HUDEP-2 (cell line): ENCODE data around the gene ARHGEF26.

Experiments
- DNase-seq, 76 experiments: peaks; one replicate each; lab custom pipeline; 2025; ENCODE audit not compliant: unreplicated experiment in 76 of 76; lab: John Stamatoyannopoulos, UW

Gene ARHGEF26

DNA sequence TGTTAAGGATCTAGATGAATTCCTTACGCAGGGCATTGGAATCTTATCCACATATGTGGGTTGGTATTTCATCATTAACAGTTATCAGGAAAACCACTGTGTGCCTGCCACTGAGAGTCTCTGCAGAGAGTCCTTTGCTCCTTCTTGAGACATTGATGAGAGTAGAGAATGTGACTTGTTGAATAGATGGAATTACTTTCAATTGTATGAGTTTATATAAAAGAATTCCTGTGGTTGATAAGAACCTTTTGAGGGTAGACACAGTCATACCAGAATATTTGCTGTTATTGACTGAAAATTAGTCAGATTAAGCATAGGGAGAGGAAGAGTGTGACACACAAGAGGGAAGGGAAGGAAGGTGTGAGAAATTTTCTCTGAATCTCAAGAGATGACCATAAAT lies 30.8 kb downstream of the ARHGEF26 start:
- no peak for DNase-seq

DNA sequence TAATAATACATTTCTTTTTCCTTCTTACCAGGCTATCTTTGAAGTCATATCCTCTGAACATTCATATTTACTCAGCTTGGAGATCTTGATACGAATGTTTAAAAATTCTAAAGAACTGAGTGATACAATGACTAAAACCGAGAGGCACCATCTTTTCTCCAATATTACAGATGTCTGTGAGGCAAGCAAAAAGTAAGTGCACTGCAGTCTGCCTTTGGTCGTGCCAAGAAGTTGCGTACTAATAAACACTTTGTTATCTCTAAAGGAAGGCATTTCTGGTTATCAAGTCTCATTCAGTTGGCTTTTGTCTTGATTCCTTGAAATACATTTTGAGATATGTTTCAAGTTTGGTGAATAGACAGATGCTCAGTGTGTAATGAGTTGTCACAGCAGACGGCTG lies 31.6 kb downstream of the ARHGEF26 start:
- DNase-seq = no peak

DNA sequence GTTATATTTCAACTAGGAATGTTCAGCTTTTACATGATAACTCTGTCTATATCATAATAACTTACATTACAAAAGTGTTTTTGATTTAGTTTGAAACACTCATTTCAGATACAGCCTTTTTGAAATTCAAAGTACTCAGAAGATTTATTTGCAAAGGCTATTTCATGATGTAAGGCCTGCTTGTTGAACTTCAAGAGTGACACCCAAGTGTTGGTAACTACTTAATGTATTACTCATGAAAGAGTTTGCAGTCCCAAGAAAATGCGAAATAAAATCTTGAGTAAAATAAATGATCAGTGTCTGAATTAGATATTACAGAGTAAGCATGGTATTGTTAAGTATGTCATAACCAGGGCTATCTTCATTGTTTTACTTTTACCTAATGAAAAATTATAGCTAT lies 35.3 kb downstream of the ARHGEF26 start:
- DNase-seq = no peak

DNA sequence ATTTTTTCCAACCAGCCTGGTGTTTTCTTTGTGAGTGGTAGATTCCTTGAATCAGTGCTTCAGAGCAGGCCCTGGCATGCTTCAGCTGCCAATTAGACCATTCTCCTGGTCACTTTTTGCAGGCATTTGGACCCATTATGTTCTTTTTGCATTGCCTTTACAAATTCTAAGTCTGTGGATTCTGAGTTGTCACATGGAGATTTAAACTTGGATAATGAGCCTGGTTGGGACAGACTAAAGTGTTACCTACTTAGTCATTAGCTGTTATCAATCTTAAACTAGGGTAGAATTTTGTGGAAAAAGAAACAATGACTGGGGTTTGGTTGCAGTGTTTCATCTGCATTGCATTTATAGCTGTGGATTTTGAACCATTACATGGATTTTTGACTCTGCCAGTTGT lies 40.6 kb downstream of the ARHGEF26 start:
- no peak for DNase-seq

DNA sequence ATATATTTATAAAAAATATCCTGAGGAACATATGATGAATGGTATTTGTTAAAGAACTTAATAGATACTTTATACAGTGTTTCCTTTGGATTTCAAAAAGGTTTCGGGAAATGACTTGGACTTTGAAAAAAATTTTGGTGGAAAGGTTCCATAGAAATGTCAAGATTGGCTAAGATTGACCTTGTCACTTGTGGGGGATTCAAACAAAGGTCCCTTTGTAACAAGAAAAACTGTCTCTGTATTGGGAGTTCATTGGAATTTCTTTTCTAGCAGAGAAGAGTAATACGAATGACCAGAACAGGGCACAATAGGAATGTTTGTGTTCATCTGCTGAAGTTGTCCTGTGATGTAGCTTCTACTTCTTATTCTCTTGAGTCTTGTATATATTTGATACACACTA lies 43.2 kb downstream of the ARHGEF26 start:
- no peak for DNase-seq

DNA sequence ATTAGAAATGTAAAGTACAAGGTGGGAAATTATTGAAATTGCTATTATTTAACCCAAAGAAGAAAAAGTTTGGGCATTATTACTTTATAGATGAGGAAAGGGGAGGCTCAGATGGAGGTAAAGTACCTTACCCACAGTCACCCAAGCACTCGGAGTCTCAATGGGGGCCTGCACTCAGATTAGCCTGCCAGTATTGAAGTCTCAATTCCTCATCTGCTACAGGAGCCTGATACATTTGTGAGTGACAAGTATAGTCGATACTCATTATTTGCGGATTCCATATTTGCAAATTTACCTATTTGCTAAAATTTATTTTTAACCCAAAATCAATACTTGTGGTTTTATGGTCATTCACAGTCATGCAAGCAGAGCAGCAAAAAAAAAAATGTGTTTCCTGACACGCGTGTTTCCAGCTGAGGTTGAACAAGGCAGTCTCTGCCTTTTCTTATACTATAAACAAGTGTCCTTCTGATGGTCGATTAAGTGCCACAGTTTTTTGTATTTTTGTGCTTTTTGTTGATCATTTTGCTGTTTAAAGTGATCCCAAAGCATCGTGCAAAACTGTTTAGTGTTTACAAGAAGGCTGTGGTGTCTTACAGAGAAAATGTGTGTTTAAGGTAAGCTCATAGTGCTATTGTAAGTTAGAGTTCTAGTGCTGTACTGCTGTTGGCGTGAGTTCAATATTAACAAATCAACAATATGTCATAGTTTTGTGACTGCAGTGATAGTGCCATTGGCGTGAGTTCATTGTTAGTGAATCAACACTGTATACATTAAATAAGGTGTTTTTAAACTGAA lies 48.0 kb downstream of the ARHGEF26 start:
- DNase-seq = no peak

DNA sequence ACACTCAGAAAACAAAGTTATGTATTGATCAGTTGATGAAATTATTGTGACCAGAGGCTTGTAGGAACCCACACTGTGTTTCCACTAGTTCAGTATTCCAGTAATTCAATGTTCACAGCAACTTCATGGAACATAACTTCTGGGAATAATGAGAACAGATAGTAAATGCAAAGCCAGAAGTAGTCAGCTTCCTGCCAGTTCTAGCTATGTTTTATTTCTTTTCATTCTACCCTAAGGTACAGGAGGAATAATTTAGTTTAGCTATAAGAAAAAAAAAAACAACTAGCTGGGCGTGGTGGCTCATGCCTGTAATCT lies 48.6 kb downstream of the ARHGEF26 start:
- DNase-seq = no peak

DNA sequence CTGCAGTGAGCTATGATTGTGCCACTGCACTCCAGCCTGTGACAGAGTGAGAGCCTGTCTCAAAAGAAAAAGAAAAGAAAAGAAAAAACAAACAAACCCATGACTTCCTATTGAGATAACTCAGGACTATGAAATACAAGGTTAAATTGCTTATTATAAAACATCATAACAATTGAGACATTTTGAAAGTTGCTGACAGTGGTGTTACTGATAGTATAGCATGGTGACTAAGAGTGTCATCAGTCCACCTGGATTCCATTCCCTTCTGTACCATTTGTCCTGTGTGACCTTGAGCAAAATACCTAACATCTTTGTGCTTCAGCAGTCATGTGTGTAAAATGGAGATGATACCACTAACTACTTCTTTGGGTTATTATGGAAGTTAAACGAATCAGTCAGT lies 49.1 kb downstream of the ARHGEF26 start:
- DNase-seq = no peak

DNA sequence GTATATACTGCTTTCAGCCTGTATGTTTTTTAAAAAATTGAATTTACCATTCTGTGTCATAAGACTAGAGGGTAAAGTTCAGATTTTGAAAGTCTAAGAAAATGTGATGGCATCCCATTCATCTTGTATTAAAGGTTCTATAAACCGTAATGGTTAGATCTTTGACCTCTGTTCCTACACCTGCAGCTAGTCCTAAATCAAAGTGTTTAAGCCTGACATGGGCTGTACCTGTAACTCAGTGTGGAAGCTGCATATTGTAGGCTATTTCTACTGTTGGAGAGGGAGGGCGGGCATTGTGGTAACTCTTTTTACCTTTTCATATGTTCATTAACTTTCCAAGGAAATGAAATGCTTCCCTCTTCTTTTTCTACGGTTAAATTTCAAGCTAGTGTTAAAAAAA lies 53.9 kb downstream of the ARHGEF26 start:
- DNase-seq = no peak

DNA sequence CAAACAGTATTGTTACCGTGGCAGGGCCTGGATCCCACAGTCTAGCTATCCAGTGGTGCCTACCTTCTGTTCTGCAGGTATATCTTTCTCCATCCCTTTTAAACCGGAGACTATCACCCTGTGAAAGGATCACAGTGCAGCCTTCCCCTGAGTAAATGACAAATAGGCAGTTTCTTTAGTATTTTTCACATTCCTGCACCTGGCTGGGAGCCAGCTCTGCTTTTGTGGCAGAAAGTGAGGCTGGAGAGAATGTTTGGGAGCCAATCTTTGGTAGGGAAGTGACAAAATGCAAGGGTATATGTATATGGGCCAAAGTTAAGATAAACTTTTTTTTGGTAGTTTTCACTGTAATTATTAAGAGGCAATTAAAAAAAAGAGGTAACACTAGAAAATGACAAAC lies 54.8 kb downstream of the ARHGEF26 start:
- DNase-seq = no peak

DNA sequence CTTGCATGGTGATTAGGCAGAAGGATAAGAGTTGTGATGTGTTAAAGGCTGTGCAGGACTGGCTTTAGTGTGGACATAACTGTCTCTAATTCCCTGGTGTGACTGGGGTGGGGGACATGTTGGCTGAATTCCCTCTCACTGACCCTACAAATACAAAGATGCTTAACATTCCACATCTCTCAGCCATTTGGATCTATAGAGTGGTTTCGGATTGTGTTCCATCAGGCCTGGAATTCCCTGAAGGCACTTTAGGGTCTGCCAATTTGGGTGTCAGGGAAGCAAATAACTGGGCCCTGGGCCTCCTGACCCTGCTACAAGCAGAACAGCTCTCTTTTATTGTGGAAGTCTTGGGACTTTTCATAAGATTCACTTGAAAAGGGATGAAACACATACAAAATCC lies 56.2 kb downstream of the ARHGEF26 start:
- no peak for DNase-seq

DNA sequence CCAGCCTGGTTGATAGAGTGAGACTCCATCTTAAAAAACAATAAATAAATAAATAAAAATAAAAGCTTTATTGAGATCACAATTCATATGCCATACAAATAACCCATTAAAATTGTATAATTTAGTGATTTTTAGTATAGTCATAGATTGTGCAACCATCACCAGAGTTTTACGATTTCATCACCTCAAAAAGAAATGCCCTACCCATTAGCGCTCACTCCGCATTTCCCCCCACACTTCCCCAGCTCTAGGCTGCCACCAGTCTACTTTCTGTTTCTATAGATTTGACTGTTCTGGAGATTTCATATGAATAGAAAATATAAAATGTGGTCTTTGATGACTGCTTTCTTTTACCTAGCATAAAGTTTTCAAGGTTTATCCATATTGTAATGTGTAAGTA lies 57.0 kb downstream of the ARHGEF26 start:
- DNase-seq = no peak

DNA sequence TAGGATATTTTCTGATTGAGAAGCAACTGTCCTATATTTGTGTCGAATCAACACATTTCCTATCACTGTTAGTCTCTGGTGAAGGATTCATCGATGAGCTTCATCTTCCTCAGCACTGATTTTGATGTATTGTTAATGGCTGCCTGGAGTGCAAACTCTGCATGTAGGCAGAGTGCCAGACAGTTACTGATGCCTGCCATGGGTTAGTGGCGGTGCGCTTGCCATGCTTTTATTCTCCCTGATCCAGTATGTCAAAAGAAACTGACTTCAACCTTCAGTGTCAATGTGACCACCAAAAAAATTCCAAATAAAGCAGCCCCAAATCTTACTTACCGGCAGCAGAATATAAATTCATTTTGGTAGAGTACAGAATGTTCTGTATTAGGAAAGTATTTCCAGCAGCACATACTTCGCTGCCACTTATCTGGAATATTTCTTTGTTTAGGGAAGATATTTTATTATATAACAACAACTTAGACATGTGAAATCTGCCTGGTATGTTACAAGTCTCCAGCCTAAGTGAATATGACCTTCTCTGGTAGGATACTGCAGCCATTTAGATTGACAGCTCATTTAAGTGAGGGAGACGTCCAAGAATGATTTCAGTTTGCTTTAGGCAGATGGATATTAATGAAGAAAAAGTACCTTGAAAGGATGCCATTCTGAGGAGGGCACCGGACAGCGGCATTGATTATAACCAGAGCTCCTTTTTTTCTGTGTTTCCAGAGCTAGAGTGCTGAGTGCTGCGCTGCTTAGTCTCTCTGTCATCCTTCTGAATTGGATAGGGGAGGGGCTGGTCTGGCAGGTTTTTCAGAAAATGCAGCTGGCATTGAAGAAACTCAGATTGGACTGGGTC lies 59.9 kb downstream of the ARHGEF26 start:
- no peak for DNase-seq

DNA sequence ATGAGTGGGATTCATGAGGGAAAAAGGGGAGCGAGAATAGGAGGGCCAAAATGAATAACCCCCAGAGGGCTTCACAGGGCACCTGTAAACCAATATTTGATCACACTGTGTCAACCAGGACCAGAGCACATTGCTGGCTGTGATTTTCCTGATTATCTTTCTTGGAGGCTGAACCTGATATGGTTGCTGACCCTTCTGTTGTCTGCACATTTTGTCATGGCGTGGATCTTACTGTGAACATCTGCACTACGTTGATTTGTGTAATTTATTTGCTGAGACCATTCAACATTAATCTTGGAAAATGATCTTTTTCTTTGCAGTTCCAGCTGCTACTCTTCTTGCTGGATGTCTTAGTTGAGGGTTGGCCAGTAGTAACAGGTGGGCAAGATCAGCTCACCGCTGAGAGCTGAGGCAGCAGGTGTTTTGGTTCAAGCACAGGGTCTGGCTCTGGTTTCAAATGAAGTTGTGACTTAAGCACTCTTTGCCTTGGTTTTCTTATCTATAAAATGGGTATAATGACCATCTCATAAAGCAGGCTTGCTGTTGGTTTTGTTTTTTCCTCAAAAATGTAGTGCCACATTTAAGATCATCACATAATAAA lies 61.2 kb downstream of the ARHGEF26 start:
- no peak for DNase-seq

DNA sequence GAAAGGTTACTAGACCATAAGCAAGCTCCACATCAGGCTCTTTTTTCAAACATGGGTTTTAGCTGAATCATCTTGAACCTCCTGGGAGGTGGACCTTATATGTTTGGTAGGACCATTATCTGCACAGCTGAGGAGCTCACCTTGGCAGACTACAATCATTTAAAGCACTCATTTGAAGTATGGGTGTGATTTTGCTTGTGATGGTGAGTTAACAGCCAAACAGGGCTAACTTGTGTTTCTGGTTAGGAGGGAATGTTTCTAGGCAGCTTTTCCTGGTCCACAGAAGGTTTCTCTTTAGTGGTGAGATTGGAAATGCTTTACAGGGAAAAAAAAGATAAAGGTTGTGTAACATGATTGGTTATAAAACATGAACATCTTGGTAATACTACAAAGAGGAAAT lies 61.8 kb downstream of the ARHGEF26 start:
- no peak for DNase-seq

DNA sequence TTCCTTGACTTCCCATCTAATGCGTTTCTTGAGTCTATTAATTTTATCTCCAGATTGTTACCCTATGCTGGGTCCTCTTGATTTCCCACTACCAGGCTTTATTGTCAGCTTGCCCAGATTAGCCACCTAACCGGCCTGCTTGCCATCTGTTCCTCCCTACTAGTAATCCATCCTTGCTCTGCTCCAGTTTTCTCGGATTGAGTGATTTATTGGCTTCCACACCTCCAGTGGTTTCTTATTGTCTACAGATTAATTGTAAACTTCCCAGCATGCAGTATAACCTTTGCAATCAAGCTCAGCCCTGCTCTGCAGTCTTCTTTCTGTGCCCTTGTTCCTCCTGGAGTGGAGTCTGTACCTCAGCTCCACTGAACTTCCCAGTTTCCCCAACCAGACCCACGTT lies 63.4 kb downstream of the ARHGEF26 start:
- DNase-seq = no peak

DNA sequence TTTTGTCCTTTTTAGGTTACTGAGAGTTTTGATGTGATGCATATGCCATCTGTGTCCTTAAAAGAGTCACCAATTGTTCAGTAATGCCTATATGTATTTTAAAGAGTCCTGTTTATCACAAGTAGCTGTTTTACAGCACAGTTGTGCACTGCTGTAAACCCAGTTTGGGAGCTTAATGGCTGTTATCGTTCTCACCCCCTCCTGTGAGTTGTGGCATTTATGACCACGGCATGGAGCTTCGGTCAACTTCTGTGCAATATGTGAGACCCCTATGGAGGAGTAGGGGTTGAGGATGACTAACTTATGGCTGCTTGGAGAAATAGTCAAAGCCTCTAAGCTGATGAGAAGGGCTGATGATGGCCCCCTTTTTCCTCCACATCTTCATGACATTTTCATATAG lies 67.2 kb downstream of the ARHGEF26 start:
- DNase-seq = no peak

DNA sequence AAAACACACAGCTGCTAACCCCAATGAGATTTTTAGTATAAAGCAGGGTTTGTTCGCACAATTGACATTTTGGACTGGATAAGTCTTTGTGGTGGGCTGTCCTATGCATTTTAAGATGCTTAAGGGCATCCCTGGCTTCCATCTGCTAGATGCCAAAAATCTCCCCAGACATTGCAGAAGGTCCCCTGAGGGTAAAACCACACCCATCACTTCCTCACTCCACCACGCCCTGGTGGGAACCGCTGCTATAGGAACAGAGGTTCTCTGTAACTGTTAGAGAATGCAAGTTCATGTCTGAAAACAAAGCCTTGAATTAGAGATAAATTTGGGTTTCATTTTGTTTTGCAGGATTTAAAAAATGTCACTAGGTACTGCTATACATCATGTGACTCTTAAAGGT lies 67.7 kb downstream of the ARHGEF26 start:
- DNase-seq = no peak

DNA sequence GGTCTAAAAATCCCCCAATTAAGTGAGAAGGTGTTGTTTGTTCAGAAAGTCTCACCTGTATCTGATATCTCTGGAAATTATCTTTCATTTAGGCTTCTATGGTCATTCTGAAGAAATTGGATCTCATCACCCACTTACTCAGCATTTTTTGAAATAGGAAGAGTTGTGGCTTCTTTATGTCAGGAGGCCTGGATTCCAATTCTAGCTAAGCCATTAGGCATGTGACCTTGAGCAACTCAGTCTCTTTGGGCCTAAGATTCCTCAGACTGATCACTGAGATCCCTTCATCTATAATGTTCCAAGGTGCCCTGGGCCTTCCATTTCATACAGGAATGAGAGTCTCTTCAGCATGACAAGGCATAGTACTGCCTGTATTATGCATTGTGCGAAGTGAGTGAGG lies 70.3 kb downstream of the ARHGEF26 start:
- no peak for DNase-seq

DNA sequence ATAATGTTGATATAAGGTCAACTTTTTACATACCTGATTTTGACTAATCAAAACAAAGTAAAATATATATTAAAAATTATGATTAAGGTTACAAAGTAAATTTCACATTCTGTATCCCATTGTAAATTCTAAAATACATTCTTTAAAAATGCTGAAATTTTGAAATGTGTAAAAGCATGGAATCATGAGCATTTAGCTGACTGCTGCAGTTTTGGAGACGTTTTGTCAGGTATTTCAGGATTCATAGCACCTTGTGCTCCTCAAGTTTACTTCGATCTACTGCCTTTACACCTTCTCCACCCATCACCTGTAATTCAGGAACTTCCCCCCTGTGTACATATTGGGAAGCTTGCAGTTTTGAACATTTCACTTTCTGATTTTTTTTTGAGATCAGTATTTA lies 71.0 kb downstream of the ARHGEF26 start:
- DNase-seq = no peak

DNA sequence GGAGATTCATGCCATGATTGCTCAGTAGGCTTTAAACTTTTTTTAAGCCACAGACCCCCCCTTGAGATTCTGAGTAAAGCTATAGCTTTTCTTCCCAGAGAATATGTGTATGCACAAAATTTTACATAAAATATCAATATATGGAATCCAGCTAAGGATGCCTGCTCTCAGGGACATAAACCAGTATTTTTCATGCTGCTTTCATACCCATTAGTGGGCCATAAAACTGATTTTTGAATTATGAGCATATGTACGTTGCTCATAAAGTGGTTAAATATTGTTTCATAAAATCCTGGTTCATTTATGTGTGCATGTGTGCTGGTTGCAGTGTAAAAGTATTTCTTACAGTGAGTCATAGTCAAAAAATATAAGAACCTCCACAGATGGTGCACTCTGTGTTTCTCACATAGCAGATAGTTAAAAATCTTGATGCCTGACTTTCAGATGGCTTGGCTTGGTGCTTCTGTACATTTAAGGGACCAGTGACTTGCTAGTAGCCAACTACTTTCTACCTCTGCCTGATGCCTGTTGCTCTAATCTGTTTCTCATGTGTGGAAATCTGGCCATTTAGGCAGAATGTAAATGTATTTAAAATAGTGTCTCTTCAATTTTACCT lies 71.9 kb downstream of the ARHGEF26 start:
- DNase-seq = no peak

DNA sequence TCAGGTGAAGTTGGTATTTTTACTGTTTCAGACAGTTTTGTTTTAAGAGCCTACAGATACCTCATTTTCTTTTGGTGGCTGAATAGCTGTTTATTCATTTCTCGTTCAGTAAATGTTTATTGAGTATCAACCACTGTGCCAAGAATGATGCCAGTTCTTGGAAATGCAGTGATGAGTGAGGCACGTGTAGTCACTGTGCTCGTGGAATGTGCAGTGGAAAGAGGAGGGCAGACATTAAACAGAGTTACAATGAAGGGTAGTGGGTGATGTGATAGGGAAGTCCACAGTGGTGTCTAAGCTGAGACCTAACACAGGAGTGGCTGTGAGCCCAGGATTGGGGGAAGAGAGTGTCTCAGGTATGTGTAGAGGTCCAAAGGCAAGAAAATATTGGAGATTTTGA lies 73.7 kb downstream of the ARHGEF26 start:
- DNase-seq = no peak
